B cell (primary cell): ENCODE results near the gene EEF2KMT.
"Not testable (repeated sequence)": the region's sequence is repeated elsewhere in the genome, so short reads cannot be mapped to it uniquely, and the experiment has no call there.

Experiments used
- EZH2 ChIP-seq: IDR thresholded peaks from 2 replicates; pipeline ENCODE4 v1.6.1; 2012; ENCODE audit warnings: borderline replicate concordance, low read depth, mild to moderate bottlenecking, moderate library complexity, low read length; ENCODE audit not compliant: insufficient read depth, poor library complexity, severe bottlenecking
- TF ChIP-seq, protein P1 (sequence below): fragments of 200-600 bp; IDR thresholded peaks from one replicate; pipeline ENCODE4 v1.8.0; 2022; ENCODE audit warnings: antibody characterized with exemption, mild to moderate bottlenecking

DNA sequence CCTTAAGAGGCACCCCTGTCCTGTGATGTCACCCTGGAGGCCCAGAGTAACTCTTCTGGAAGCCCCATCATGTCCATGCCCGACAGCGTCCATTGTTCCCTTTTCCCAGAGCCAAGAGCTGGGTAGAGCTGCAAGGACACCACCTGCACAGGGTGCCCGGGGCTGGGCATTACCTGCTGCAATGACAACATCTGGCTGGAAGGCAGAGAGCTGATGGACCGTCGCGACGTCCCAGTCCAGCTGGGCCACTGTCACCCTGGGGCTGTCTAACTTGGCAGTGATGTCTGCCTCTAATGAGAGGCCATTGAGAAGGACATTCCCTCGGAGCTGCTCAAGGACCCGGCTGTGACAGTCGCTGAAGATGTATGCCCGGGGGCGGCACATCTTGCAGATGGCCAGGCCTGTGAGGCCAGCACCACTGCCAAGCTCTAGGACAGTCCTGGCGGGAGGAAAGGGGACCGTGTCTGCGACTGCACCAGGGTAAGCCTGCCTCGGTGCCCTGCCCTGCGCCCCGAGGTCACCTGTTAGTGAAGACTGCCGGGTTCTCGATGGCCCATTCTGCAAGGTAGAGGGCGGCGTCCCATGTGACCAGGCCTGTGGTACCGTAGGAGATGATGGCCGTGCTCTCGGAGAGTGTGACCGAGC, 7.6 kb downstream of the EEF2KMT start:
- TF ChIP-seq, protein P1, sequence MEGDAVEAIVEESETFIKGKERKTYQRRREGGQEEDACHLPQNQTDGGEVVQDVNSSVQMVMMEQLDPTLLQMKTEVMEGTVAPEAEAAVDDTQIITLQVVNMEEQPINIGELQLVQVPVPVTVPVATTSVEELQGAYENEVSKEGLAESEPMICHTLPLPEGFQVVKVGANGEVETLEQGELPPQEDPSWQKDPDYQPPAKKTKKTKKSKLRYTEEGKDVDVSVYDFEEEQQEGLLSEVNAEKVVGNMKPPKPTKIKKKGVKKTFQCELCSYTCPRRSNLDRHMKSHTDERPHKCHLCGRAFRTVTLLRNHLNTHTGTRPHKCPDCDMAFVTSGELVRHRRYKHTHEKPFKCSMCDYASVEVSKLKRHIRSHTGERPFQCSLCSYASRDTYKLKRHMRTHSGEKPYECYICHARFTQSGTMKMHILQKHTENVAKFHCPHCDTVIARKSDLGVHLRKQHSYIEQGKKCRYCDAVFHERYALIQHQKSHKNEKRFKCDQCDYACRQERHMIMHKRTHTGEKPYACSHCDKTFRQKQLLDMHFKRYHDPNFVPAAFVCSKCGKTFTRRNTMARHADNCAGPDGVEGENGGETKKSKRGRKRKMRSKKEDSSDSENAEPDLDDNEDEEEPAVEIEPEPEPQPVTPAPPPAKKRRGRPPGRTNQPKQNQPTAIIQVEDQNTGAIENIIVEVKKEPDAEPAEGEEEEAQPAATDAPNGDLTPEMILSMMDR = not testable (repeated sequence)
- not testable (repeated sequence) for TF ChIP-seq EZH2
